Upper lobe of left lung (tissue), 4 donors: ENCODE data around the gene MCHR2.
"Not testable (repeated sequence)": the region's sequence is repeated elsewhere in the genome, so short reads cannot be mapped to it uniquely, and the experiment has no call there.

Experiments
- POLR2A ChIP-seq, 4 donors: fragments of 450-650 bp; IDR thresholded peaks; one replicate each; pipeline ENCODE4 v1.5.1; 2016 to 2017; ENCODE audit warnings: antibody characterized with exemption in 4 of 4, mild to moderate bottlenecking in 2 of 4
- TF ChIP-seq, protein P1 (sequence below), 6 experiments: fragments of 450-650 bp in 4 of 6; fragments of 200-600 bp in 2 of 6; sonication (generic) in 2 of 6; IDR thresholded peaks; one replicate each; pipeline ENCODE4 v1.5.1; 2016 to 2019; ENCODE audit warnings: antibody characterized with exemption in 6 of 6

- TF ChIP-seq, protein P1, sequence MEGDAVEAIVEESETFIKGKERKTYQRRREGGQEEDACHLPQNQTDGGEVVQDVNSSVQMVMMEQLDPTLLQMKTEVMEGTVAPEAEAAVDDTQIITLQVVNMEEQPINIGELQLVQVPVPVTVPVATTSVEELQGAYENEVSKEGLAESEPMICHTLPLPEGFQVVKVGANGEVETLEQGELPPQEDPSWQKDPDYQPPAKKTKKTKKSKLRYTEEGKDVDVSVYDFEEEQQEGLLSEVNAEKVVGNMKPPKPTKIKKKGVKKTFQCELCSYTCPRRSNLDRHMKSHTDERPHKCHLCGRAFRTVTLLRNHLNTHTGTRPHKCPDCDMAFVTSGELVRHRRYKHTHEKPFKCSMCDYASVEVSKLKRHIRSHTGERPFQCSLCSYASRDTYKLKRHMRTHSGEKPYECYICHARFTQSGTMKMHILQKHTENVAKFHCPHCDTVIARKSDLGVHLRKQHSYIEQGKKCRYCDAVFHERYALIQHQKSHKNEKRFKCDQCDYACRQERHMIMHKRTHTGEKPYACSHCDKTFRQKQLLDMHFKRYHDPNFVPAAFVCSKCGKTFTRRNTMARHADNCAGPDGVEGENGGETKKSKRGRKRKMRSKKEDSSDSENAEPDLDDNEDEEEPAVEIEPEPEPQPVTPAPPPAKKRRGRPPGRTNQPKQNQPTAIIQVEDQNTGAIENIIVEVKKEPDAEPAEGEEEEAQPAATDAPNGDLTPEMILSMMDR (IDR thresholded peaks at IDR 0.05) = not testable (repeated sequence)
- TF ChIP-seq POLR2A (IDR thresholded peaks at IDR 0.05) = not testable (repeated sequence)
Measured at GRCh38 chr6:100038546-100038945, 44.5 kb upstream of the MCHR2 start.
